Endothelial cell of umbilical vein (primary cell): Measurements from ENCODE around the gene NMRK2. TPM values are rescaled to one million over a fixed set of nuclear protein-coding genes. Genes with fewer than 3 reads are reported as not detected.

ENCODE experiments used
- BruUV-seq: library from RNA; stranded (reverse); fragments of 400-500 nt; replicated peaks from 2 replicates; lab custom pipeline; 2021; lab: Mats Ljungman, UMichigan
- CTCF ChIA-PET: fragments of 300-600, 350-600 bp; sonication (Branson Sonifier 250); formaldehyde crosslinking; loops from one replicate; lab custom pipeline; 2021; ENCODE audit warnings: antibody characterized with exemption, inconsistent platforms; lab: Charles Lee
- POLR2A ChIA-PET: fragments of 300-600, 350-600 bp; sonication (Branson Sonifier 250); formaldehyde crosslinking; loops from one replicate; lab custom pipeline; 2021; ENCODE audit warnings: antibody characterized with exemption, inconsistent platforms; lab: Charles Lee
- DNase-seq: peaks from one replicate; pipeline ENCODE4 v3.0.0-alpha.2; 2011; ENCODE audit warnings: low read depth, low spot score
- FAIRE-seq: peaks from 2 replicates; lab custom pipeline; 2011; peaks lifted over from hg19 to GRCh38; lab: Jason Lieb, UNC
- H2AFZ ChIP-seq: 2 replicates; pipeline ENCODE4 v1.6.0; 2012; ENCODE audit warnings: low read depth, low read length, control low read depth, inconsistent platforms
- H3K27ac ChIP-seq: 2 replicates; pipeline ENCODE4 v1.5.1; 2011; ENCODE audit warnings: low read depth, mild to moderate bottlenecking, control low read depth, low read length, moderate library complexity; ENCODE audit not compliant: insufficient read depth
- H3K27me3 ChIP-seq, 2 experiments: 2 replicates each; pipeline versions ENCODE4 v1.6.0 to v1.6.1; 2011; ENCODE audit warnings: low read length in 2 of 2, mixed read lengths in 1 of 2; ENCODE audit not compliant: control insufficient read depth in 2 of 2, insufficient read depth in 2 of 2
- H3K36me3 ChIP-seq, 2 experiments: 2 replicates in 1 of 2; 3 replicates in 1 of 2; pipeline ENCODE4 v1.5.1; 2011; ENCODE audit warnings: low read length in 2 of 2, mild to moderate bottlenecking in 1 of 2, moderate library complexity in 1 of 2; ENCODE audit not compliant: control insufficient read depth in 2 of 2, insufficient read depth in 2 of 2; ENCODE audit errors: extremely low read depth in 1 of 2
- H3K4me1 ChIP-seq: 3 replicates; pipeline ENCODE4 v1.5.1; 2011; ENCODE audit warnings: mild to moderate bottlenecking, low read length; ENCODE audit not compliant: control insufficient read depth, insufficient read depth; ENCODE audit errors: extremely low read depth
- H3K4me2 ChIP-seq: 2 replicates; pipeline ENCODE4 v1.6.1; 2011; ENCODE audit warnings: low read length, control low read depth, mixed read lengths; ENCODE audit not compliant: insufficient read depth
- H3K4me3 ChIP-seq, 3 experiments: fragments of 200-600 bp in 1 of 3; sonication (generic), shearing (Covaris generic) in 1 of 3; replicated peaks in 1 of 3; 2 replicates each; pipeline ENCODE4 v1.5.1; 2011 to 2016; ENCODE audit warnings: control low read depth in 3 of 3, low read length in 3 of 3, mild to moderate bottlenecking in 2 of 3, inconsistent platforms in 1 of 3, low read depth in 1 of 3, moderate library complexity in 1 of 3; ENCODE audit not compliant: insufficient read depth in 1 of 3
- H3K79me2 ChIP-seq: 2 replicates; pipeline ENCODE4 v1.6.0; 2012; ENCODE audit warnings: low read length, inconsistent platforms; ENCODE audit not compliant: control insufficient read depth, insufficient read depth
- H3K9ac ChIP-seq: replicated peaks from 2 replicates; pipeline ENCODE3; 2011; ENCODE audit warnings: low read length, control low read depth; ENCODE audit not compliant: insufficient read depth; ENCODE audit errors: extremely low read depth
- H3K9me1 ChIP-seq: replicated peaks from 3 replicates; pipeline ENCODE4 v1.6.0; 2011; ENCODE audit warnings: mild to moderate bottlenecking, low read length; ENCODE audit not compliant: control insufficient read depth, insufficient read depth; ENCODE audit errors: extremely low read depth
- H3K9me3 ChIP-seq: replicated peaks from 2 replicates; pipeline ENCODE4 v1.5.1; 2012; ENCODE audit warnings: low read length, inconsistent platforms; ENCODE audit not compliant: control insufficient read depth, insufficient read depth
- H4K20me1 ChIP-seq: replicated peaks from 2 replicates; pipeline ENCODE3; 2011; ENCODE audit warnings: mild to moderate bottlenecking, low read length; ENCODE audit not compliant: control insufficient read depth, insufficient read depth; ENCODE audit errors: extremely low read depth
- EZH2 ChIP-seq: IDR thresholded peaks from 2 replicates; pipeline ENCODE4 v1.6.1; 2012; ENCODE audit warnings: borderline replicate concordance, low read depth, mild to moderate bottlenecking, moderate library complexity, low read length, inconsistent platforms; ENCODE audit not compliant: severe bottlenecking
- FOS ChIP-seq: IDR thresholded peaks from 2 replicates; pipeline ENCODE4 v1.6.1; 2011; ENCODE audit warnings: mild to moderate bottlenecking, low read length, moderate library complexity, borderline replicate concordance; ENCODE audit not compliant: insufficient read depth
- GATA2 ChIP-seq: IDR thresholded peaks from 2 replicates; pipeline ENCODE4 v1.7.0; 2011; ENCODE audit warnings: low read depth, mild to moderate bottlenecking, moderate library complexity, mixed read lengths, low read length; ENCODE audit not compliant: insufficient read length, insufficient read depth
- JUN ChIP-seq: IDR thresholded peaks from 2 replicates; pipeline ENCODE4 v1.6.1; 2011; ENCODE audit warnings: borderline replicate concordance, low read depth; ENCODE audit not compliant: insufficient read length, insufficient read depth
- MYC ChIP-seq: IDR thresholded peaks from one replicate; pipeline ENCODE4 v1.6.1; 2011; ENCODE audit warnings: mild to moderate bottlenecking, low read depth, low read length
- POLR2A ChIP-seq: IDR thresholded peaks from 2 replicates; pipeline ENCODE4 v1.6.1; 2012; ENCODE audit warnings: low read depth, mild to moderate bottlenecking, control low read depth, low read length
- POLR2AphosphoS5 ChIP-seq: IDR thresholded peaks from 2 replicates; pipeline ENCODE4 v1.6.1; 2012; ENCODE audit warnings: low read depth, mild to moderate bottlenecking, control low read depth, low read length, moderate library complexity; ENCODE audit not compliant: insufficient read depth
- dilution Hi-C: fragments of 300-500 bp; cut with MboI; formaldehyde crosslinking; loops from one replicate; pipeline ENCODE4 v1.15.0; 2019; ENCODE audit warnings: low sequenced_read_pairs; ENCODE audit not compliant: extremely low pct_ligation_motif_present
- intact Hi-C: fragments of 100-400 bp; cut with micrococcal nuclease; formaldehyde crosslinking; loops from one replicate; pipeline ENCODE4 v1.10.0; 2022
- polyA plus RNA-seq, 4 experiments: library from polyadenylated mRNA; depleted of rRNA in 3 of 4; stranded (reverse) in 3 of 4; unstranded in 1 of 4; fragments of >200 nt; gene quantifications; 2 replicates each; pipeline versions ENCODE4 v1.2.1 to v1.2.3, GENCODE V29; 2011 to 2012; ENCODE audit warnings: missing spikeins in 1 of 4
- total RNA-seq: library from RNA; stranded (reverse); gene quantifications from 2 replicates; pipeline ENCODE4 v1.2.3, GENCODE V29; 2021
- TF ChIP-seq, protein P1 (sequence below): IDR thresholded peaks from 2 replicates; pipeline ENCODE4 v1.6.1; 2011; ENCODE audit not compliant: insufficient read depth, insufficient read length
- TF ChIP-seq, protein P2 (sequence below), 2 donors: IDR thresholded peaks; 1 replicate in 1 of 2; 2 replicates in 1 of 2; pipeline ENCODE4 v1.5.1; 2011; ENCODE audit warnings: low read length in 2 of 2, mild to moderate bottlenecking in 2 of 2, moderate library complexity in 2 of 2, control low read depth in 1 of 2, inconsistent platforms in 1 of 2, low read depth in 1 of 2; ENCODE audit not compliant: insufficient read depth in 1 of 2; ENCODE audit errors: extremely low read depth in 1 of 2

NMRK2 gene
- total and polyA plus RNA-seq, 2 donors (not counting 3 experiments of a cell fraction or from before 2014, with no cell fraction given), result not detected

DNA sequence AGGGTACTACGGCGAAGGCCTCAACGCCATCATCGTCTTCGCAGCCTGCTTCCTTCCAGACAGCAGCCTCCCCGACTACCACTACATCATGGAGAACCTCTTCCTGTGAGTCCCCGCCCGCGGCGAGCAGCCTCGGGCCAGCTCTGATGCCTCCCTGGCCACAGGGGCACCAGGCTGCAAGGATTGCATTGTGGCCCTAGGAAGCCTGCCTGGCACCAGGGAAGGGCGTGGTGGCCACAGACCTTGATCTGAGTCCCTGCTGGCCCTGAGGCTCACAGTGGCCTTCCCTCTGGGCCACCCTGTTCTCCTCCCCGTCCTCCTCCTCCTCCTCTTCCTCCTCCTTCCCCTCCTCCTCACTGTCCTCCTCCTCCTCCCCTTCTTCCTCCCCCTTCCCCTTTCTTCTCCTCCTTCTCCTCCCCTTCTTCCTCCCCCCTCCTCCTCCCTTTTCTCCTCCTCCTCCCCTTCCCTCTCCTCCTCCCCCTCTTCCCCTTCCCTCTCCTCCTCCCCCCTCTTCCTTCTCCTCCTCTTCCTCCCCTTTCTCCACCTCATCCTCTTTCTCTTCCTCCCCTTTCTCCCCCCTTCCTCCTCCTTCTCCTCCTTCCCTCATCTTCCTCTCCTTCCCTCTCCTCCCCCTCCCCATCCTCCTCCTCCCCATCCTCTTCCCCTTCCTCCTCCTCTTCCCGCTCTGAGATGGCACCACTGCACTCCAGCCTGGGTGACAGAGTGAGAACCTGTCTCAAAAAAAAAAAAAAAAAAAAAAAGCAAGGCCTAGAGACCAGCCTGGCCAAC, 24.4 kb upstream of the NMRK2 start:
- Histone ChIP-seq H3K4me3 (no peak overlapping the region), H3K36me3 (no peaks in the 10 kb centered on the region), H3K9me1 (no peaks in the 10 kb centered on the region), H3K79me2 (no peaks in the 10 kb centered on the region), H3K27me3 (no peaks in the 10 kb centered on the region), H3K4me2 (no peak overlapping the region), H4K20me1 (no peaks in the 10 kb centered on the region), H2AFZ (no peak overlapping the region), H3K9ac (no peak overlapping the region), H3K27ac (no peak overlapping the region), H3K9me3 (no peaks in the 10 kb centered on the region), H3K4me1 (no peaks in the 10 kb centered on the region)
- POLR2A ChIA-PET, result no interaction called here
- intact Hi-C loops, result no loop called here
- no peak for FAIRE-seq
- BruUV-seq, result no TSS peak
- no peak for DNase-seq
- dilution Hi-C loops, result no loop called here
- TF ChIP-seq, protein P1, sequence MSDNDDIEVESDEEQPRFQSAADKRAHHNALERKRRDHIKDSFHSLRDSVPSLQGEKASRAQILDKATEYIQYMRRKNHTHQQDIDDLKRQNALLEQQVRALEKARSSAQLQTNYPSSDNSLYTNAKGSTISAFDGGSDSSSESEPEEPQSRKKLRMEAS, result no peak
- TF ChIP-seq MYC (no peak), GATA2 (no peak), POLR2A (no peak), JUN (no peak), POLR2AphosphoS5 (no peak), EZH2 (no peak), FOS (no peak)
- TF ChIP-seq, protein P2, sequence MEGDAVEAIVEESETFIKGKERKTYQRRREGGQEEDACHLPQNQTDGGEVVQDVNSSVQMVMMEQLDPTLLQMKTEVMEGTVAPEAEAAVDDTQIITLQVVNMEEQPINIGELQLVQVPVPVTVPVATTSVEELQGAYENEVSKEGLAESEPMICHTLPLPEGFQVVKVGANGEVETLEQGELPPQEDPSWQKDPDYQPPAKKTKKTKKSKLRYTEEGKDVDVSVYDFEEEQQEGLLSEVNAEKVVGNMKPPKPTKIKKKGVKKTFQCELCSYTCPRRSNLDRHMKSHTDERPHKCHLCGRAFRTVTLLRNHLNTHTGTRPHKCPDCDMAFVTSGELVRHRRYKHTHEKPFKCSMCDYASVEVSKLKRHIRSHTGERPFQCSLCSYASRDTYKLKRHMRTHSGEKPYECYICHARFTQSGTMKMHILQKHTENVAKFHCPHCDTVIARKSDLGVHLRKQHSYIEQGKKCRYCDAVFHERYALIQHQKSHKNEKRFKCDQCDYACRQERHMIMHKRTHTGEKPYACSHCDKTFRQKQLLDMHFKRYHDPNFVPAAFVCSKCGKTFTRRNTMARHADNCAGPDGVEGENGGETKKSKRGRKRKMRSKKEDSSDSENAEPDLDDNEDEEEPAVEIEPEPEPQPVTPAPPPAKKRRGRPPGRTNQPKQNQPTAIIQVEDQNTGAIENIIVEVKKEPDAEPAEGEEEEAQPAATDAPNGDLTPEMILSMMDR (IDR thresholded peaks at IDR 0.05; ENCODE audit: extremely low read depth in 1 of 2, insufficient read depth in 1 of 2, low read depth in 1 of 2, low read length in 2 of 2), result no peak
- CTCF ChIA-PET, result no interaction called here
